ENCODE data around the gene ZCCHC4. TPM values are rescaled to one million over a fixed set of nuclear protein-coding genes. Genes with fewer than 3 reads are reported as not detected.

ZCCHC4 gene
- total RNA-seq, 1 experiment from 2014 or later: 18.0 TPM

- peaks cover 9% of the 10 kb centered on the region for H3K9me3 ChIP-seq (ENCODE audit: low read depth, low read length, poor library complexity, severe bottlenecking)
- H3K36me3 ChIP-seq (ENCODE audit: insufficient read depth, low read length, poor library complexity, severe bottlenecking): peaks cover 48% of the 10 kb centered on the region
- no peak for DNase-seq (ENCODE audit: low spot score)
- no peak overlapping the region for H3K4me3 ChIP-seq (ENCODE audit: low read depth, low read length, poor library complexity, severe bottlenecking)
- ChIA-PET CTCF (no interaction called here), POLR2A (ENCODE audit: low non-redundant PET) (no interaction called here)
- H3K27me3 ChIP-seq (replicated peaks; ENCODE audit: insufficient read depth, low read depth, low read length, poor library complexity): no peaks in the 10 kb centered on the region
- H3K4me1 ChIP-seq (ENCODE audit: insufficient read depth, low read length, poor library complexity, severe bottlenecking): no peaks in the 10 kb centered on the region
- H3K27ac ChIP-seq (ENCODE audit: low read depth, low read length, poor library complexity, severe bottlenecking): no peak overlapping the region
- no peak for TF ChIP-seq EZH2 (IDR thresholded peaks at IDR 0.05; ENCODE audit: borderline replicate concordance, low read depth, low read length, poor library complexity, severe bottlenecking)
- TF ChIP-seq, protein P1, sequence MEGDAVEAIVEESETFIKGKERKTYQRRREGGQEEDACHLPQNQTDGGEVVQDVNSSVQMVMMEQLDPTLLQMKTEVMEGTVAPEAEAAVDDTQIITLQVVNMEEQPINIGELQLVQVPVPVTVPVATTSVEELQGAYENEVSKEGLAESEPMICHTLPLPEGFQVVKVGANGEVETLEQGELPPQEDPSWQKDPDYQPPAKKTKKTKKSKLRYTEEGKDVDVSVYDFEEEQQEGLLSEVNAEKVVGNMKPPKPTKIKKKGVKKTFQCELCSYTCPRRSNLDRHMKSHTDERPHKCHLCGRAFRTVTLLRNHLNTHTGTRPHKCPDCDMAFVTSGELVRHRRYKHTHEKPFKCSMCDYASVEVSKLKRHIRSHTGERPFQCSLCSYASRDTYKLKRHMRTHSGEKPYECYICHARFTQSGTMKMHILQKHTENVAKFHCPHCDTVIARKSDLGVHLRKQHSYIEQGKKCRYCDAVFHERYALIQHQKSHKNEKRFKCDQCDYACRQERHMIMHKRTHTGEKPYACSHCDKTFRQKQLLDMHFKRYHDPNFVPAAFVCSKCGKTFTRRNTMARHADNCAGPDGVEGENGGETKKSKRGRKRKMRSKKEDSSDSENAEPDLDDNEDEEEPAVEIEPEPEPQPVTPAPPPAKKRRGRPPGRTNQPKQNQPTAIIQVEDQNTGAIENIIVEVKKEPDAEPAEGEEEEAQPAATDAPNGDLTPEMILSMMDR (conservative IDR thresholded peaks at IDR 0.05; ENCODE audit: low read depth, low read length): no peak
- BruUV-seq (replicated peaks): no TSS peak
- intact Hi-C loops (cut with micrococcal nuclease; ENCODE audit: unreplicated experiment): no loop called here
Observed at GRCh38 chr4:25397305-25397704, 84.7 kb downstream of the ZCCHC4 start.

- Histone ChIP-seq H3K27me3 (replicated peaks; ENCODE audit: insufficient read depth, low read depth, low read length, poor library complexity) (no peaks in the 10 kb centered on the region), H3K27ac (ENCODE audit: low read depth, low read length, poor library complexity, severe bottlenecking) (no peak overlapping the region), H3K9me3 (ENCODE audit: low read depth, low read length, poor library complexity, severe bottlenecking) (peaks cover 9% of the 10 kb centered on the region), H3K4me1 (ENCODE audit: insufficient read depth, low read length, poor library complexity, severe bottlenecking) (no peaks in the 10 kb centered on the region), H3K36me3 (ENCODE audit: insufficient read depth, low read length, poor library complexity, severe bottlenecking) (peaks cover 39% of the 10 kb centered on the region), H3K4me3 (ENCODE audit: low read depth, low read length, poor library complexity, severe bottlenecking) (no peak overlapping the region)
- TF ChIP-seq, protein P1 (conservative IDR thresholded peaks at IDR 0.05; ENCODE audit: low read depth, low read length): no peak
- TF ChIP-seq EZH2 (IDR thresholded peaks at IDR 0.05; ENCODE audit: borderline replicate concordance, low read depth, low read length, poor library complexity, severe bottlenecking): no peak
- DNase-seq (ENCODE audit: low spot score): no peak
- intact Hi-C loops (cut with micrococcal nuclease; ENCODE audit: unreplicated experiment): no loop called here
- ChIA-PET POLR2A (ENCODE audit: low non-redundant PET) (no interaction called here), CTCF (no interaction called here)
- no TSS peak for BruUV-seq (replicated peaks)
Observed at GRCh38 chr4:25399510-25399909, 86.9 kb downstream of the ZCCHC4 start.

- POLR2A ChIA-PET (ENCODE audit: low non-redundant PET): no interaction called here
Observed at GRCh38 chr4:25401066-25401465, 88.5 kb downstream of the ZCCHC4 start.

More at GRCh38 chr4:25401066-25401465, 88.5 kb downstream of the ZCCHC4 start:
- intact Hi-C loops (cut with micrococcal nuclease; ENCODE audit: unreplicated experiment): no loop called here
- H3K27ac ChIP-seq (ENCODE audit: low read depth, low read length, poor library complexity, severe bottlenecking): no peak overlapping the region
- H3K27me3 ChIP-seq (replicated peaks; ENCODE audit: insufficient read depth, low read depth, low read length, poor library complexity): no peaks in the 10 kb centered on the region
- no peak for DNase-seq (ENCODE audit: low spot score)
- no peak overlapping the region for H3K4me3 ChIP-seq (ENCODE audit: low read depth, low read length, poor library complexity, severe bottlenecking)
- peaks cover 9% of the 10 kb centered on the region for H3K9me3 ChIP-seq (ENCODE audit: low read depth, low read length, poor library complexity, severe bottlenecking)
- H3K36me3 ChIP-seq (ENCODE audit: insufficient read depth, low read length, poor library complexity, severe bottlenecking): peaks cover 36% of the 10 kb centered on the region
- no TSS peak for BruUV-seq (replicated peaks)
- CTCF ChIA-PET: no interaction called here
- no peaks in the 10 kb centered on the region for H3K4me1 ChIP-seq (ENCODE audit: insufficient read depth, low read length, poor library complexity, severe bottlenecking)
- TF ChIP-seq EZH2 (IDR thresholded peaks at IDR 0.05; ENCODE audit: borderline replicate concordance, low read depth, low read length, poor library complexity, severe bottlenecking): no peak
- TF ChIP-seq, protein P1 (conservative IDR thresholded peaks at IDR 0.05; ENCODE audit: low read depth, low read length): no peak

Measured in A673 (cell line).